Right renal cortex interstitium (tissue), 3 donors: ENCODE data around the gene YARS1. TPM values are rescaled to one million over a fixed set of nuclear protein-coding genes. Genes with fewer than 3 reads are reported as not detected.

Source experiments
- DNase-seq, 3 donors: peaks; one replicate each; pipeline ENCODE4 v3.0.0-alpha.2; 2013; ENCODE audit warnings: low read depth in 3 of 3, low spot score in 2 of 3
- polyA plus RNA-seq, 3 donors: library from polyadenylated mRNA; unstranded; fragments of 120-200 nt; gene quantifications; one replicate each; pipeline ENCODE4 v1.2.1, GENCODE V29; 2013; ENCODE audit not compliant: insufficient read length in 3 of 3

Gene YARS1
- polyA plus RNA-seq: 10 to 100 TPM; 63.1 to 64.2 (median 64.0) TPM

DNA sequence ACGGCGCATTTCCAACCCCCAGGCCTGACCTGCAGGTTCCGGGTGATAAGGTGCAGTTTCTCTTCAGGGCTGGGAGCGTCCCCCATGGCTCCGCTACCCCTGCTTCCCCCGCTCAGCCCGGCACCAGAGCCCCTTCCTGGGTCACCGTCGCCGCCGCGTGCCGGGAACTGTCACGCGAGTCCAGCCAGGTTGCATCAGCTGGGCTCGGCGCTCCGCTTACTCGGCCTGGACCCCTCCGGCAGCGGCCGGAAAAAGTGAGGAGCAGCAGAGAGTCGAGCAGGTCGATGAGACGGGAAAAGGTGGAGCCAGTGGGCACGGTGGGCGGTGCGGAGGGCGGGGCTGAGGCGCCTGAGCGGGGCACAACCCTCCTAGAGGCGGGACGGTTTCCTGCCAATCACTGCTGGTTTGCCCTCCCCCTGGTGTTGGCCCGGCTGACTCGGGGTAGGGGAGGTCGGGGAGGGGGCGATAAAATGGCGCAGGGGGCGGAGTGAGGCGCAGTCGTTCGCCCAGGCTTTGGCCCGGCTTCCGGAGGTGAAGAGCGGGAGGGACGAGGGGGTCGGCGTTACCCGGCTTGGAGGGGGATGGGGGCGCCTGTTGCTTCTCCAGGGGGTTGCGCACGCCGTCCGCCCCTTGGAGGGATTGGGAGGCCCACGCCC is at the start of gene YARS1, which contains the start of gene S100PBP:
TSS of gene YARS1 (minus strand) at position 200 of the 656 bp plus-strand sequence. CDS start at position 86, 114 bp downstream.
TSS of gene S100PBP (plus strand) at position 495 of the 656 bp plus-strand sequence. CDS start 8,447 bp downstream, outside the sequence.
- DNase-seq: peak; percentile 92 to 97 (median 94)

DNA sequence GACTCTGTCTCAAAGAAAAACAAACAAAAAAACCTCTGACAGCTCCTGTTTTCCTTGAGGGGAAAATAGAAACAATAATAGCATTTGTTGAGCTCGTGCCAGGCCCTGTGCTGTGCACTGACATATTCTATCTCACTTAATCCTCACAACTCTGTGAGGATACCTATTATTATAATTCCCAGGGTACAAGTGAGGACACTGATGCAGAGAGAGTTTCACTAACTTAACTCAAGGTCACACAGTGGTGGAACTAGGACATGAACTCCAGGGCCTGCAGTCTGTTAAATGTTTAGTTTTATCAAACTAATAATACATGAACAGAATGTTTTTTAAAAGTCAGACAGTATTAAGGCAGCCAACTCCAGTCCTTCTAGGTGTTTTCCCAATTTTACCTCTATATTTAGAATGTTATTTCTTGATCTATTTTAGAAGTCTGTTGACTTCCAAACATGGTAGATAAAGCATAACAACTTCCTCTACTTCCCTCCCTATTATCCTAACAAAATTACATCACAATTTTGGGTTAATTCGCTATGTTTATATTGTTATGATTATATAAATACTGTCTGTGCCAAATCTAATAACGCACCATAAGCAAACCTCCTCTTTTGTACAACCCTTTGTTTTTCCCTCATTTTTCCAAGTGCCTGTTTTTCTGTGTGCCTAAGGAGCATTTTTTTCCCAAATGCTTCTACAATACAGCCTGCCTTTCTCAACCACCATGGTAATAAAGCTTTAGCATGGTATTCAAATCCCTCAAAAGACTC is 48.7 kb upstream of the YARS1 start:
- DNase-seq: no peak

DNA sequence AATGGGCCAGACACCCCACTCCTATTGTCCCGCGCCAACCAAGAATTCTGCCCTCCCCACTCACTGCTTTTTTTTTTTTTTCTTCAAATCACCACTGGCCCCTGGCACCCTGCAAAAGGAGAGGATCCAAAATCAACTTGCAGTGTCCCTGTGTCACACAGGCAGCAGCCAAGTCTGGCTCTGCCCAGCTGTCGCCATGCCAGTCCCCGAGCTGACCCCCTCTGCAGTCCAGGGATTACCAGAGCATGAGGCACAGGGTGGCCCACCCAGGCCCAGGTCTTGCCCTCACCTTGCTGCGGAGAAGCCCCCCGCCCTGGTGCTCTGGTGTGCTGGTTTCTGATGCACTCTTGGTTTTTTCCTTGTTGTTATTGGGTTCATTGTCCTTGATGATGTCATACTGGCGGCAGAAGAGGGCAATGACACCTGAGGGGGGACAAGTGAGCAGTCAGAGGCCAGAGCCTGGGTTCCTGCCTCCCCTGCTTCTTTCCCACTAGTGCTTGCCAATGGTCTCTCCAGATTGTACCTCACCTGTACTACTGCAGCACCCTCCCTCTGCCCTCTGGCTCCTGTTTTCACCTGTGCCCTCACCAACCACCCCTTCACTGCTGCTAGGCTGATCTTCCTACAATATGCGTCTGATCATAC is 47.3 kb upstream of the YARS1 start:
- DNase-seq: no peak

- DNase-seq: no peak
These were observed 46.7 kb upstream of the YARS1 start for GRCh38 chr1:32863881-32864245.

DNA sequence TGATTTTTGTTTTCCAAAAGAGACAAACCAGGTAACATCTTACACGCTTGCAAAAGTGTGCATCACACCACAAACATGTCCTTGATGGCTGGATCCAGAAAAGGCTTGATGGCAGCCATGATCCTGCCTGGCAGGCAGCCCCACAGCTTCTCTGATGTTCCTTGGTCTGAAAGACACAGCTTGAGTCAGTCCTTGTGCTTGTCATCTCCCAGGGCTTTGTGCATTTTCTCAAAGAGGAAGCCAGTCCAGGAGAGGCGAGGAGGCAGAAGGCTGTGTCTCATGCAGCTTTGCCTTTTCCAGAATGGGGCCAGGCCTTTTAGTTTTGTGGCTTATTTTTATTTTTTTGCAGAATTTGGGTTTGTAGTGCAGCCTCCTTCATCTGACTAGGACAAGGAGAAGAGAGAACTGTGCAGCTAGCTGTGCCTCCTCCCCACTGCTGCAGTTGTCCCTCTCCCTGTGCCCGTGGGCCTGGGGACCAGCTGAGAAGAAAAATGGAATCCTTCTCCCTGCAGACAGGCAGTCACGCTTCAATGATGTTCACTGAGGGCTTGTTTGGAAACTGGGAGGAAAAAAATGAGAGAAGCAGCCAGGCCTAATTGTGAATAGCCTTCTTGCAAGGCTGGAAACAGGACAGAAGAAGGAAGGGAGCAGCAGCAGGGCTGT is 46.2 kb upstream of the YARS1 start:
- DNase-seq: no peak

DNA sequence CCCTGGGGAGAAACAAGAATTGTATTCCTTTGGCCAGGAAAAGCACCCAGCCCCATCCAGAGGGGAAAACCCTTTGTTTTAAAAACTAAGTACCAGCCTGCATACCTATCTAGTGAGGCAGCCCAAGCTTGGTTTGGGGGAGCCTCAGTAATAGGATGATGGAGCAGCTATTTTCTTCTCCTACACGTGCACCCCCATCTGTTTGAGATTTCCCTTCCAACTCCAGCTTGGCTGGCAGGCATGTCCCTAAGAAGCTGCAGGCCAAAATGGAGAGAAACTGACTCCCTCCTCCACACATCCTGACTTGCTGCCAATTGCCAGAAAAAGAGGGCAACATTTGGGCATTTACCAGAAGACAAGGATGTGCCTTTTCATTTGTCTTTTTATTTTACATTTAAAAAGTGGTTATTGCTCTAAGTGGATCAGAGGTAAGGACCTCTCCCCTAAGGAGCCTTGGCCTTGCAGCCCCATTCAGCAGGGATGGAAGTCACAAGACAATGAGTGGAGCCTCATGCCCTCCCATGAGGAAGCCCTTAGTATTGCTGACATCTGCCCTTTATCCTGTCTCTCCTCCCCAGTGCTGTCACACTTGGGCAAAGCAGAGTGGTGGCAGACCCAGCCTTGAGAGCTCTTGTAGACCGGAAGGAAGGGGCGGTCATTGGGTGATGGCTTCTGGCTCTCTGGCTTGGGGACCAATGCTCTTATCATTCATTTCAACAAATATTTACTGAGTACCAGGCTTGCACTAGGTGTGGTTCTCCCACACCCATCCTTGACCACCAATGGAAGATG is 44.9 kb upstream of the YARS1 start:
- DNase-seq: no peak

DNA sequence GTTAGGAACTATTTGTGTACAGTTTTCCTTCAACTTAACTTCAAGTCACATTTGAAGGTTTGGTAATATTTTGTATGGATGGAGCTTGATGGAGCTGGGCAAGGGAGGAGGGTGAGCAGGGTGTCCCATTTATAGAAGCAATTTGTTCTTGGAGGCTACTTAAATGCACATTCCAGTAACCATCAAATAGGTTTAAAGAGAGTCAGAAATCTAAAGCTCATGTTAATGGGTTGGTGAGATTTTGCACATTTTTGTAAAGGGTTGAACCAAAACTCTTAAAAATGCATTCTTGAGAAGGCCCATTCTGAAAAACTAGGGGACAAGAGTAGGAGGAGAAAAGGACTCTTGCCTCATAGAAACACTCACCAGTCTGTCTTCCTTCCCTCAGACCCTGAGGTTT is 43.4 kb upstream of the YARS1 start:
- no peak for DNase-seq

DNA sequence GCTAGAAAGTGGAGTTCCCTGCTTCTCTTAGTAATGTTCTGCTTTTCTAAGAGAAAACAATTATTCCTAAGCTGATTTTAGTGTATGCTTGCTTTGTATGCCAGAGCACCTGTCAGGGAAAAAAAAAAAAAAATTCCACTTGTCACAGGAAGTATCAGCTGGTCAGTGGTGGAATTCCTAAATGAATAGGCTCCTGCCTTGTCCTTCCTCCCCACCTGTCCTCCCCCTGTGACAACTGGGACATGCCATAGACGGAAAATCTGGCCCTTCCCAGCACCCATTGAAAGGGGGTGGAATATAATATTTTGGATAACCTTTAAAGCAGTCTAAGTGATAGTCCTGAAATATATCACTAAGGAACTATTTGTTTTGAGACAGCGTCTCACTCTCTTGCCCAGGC is 42.8 kb upstream of the YARS1 start:
- DNase-seq: no peak

DNA sequence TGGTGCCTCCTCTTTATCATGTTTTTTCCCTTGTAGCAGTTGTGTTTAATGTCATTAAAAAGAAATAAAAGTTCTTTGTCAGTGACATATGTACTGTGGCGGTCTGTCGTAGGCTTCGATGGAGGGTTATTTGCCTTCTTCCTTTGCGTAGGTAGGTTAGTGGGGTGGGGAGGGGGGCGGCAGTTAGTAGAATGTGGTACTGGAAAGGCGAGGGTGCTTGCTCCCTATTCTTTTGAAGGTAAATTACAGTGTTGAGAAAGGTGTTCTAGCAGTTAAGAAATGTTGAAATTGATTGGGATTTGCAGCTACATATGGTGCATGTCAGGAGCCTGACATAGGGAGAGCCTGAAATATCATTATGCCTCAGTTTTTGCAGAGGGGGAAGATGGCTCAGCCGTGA is 41.6 kb upstream of the YARS1 start:
- DNase-seq: no peak

DNA sequence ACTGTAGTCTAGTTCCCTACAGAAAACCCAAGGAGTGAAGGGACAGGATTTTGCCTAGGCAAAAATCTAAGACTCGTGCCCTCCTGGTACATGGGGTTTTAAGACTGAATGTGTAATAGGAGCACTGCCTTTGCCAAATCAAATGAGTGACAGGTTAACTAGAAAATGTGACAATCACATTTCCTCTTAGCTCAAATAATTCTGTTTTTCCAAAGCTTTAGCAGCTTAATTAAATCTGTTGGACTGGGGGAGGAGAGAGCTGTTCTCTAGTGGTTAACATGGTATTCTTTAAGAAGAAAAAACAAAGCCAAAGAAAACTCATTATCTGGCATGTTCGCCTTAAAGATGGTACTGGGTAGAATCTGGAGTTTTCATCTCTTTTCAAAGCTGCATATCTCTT is 41.0 kb upstream of the YARS1 start:
- no peak for DNase-seq

DNA sequence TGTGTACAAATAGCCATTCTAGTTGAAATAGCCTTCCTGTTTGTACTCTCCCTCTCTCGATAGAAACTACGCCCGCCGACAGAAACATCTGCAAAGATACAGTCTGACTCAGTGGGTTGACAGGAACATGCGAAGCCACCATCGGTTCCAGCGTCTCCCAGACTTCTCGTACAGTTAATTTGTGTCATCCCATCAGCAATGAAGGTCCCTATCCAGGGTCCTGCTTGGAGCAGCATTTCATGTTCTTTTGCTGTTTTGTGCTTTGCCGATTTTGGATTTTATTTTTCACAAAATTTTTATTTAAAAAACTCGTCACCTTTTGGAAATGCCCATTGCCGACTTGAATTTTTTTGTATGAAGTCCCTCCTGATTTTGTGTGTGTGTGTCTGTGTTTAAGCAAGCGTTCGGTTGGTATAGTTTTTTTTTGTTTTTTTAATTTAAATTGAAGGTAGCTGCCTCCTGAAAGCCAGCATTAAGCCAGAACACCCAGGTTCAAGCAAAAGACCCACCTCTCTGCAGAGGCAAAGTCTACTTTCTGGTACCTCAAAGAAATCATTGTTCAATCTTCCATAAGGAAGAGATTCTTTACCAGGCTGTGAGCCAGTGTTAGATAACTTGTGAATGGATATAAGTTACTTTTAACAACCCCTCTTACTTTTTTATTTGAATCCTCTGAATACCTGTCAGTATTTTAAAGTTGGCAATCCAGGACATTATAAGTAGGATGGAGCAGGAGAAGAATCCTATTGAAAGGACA is 38.9 kb upstream of the YARS1 start:
- no peak for DNase-seq

DNA sequence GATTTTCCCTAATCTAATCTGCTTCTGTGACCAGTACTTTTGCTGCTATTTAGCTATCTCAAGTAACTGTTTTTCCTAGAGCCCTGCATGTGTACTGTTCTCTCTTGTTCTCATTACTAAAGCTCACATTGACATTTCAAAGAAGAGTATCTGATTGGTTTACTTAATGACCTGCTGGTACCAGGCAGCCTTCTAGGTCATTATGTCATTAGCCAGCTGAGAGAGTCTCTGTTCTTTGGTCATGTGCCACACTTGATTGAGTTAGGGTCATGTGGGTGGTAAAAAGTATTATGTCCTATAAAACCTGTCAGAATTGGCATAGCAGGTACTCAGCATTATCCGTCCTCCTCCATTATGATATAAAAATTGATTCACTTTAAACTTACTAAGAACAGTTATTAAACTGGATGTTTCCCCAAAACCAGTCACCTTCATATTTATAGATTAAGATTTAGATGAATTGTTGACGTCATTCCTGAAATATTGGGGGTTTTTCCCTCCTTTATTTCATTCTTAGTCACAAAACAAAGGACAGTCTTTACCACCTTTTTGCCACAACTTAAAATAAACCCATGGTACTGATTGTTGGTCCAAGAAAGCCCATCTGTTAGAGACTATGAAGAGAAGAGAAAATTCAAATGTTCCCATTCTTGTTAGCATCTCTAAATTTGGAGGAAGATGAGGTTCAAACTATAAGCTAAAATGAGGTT is 31.4 kb upstream of the YARS1 start:
- DNase-seq: no peak

DNA sequence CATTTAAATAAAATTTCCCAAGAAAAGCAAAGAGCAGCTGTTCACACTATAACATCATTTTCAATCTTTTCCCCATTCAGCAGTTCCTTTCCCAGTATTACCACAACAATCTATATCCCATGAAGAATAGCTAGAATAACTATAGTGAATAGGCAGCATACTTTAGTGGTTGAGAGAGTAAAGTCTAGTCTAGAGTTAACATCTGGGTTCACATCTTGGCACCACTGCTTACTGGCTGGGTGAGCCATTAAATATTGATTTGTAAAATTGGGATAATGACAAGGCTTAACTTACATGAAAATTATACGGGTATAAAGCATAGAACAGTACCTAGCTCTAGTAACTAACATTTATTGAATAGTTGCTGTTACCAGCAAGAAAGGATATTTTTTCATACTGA is 14.7 kb upstream of the YARS1 start:
- no peak for DNase-seq

DNA sequence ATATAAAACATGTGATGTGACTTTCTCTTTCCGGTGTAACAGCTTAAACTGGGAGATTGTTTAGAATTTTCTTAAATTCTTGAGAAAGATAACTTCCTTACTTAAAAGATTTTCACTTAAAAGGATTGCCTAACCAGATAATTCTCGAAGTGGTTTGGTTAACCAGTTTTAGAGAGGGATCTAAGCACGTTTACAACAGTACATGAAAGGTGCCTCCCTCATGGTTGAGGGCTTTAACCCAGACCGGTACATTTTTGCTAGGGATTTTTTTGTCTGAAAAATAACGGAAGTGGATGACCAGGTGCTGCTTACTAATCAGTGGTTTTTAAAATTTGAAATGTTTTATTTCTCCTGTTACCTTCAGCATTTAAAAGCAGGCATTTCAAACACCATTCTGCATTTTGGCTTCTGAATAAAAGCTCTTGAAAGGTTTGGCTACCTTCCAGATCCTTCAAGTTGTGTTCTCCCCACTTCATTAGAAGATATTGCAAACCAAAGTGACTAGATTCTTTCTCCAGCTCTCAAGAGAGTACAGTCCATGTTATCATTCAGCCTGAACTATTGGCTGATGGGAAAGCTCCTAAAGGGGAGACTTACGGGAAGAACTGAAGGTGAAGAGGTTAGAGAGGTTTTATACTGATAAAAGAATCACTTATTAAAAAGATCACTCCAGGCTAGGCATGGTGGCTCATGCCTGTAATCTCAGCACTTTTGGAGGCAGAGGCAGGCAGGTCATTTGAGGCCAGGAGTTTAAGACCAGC is 13.1 kb upstream of the YARS1 start:
- DNase-seq: no peak

- peak in 1 of 3 donors; percentile 12 for DNase-seq
These were observed 11.2 kb upstream of the YARS1 start for GRCh38 chr1:32828341-32828740.

GRCh38 chr1:32825181-32825580 is 8.0 kb upstream of the YARS1 start:
- no peak for DNase-seq

- peak in 1 of 3 donors; percentile 4 for DNase-seq
These were observed 1.8 kb upstream of the YARS1 start for GRCh38 chr1:32818804-32819541.
